Neural cell (in vitro differentiated cells): ENCODE measurements around the gene WNT6.

Experiments
- EP300 ChIP-seq: fragments of 450-650 bp; conservative IDR thresholded peaks from 2 replicates; pipeline ENCODE4 v1.6.1; 2014; ENCODE audit warnings: antibody characterized with exemption, mild to moderate bottlenecking, moderate library complexity; ENCODE audit not compliant: poor library complexity, severe bottlenecking
- EZH2 ChIP-seq: fragments of 200-600, 300-800 bp; shearing (Covaris generic), sonication (generic); IDR thresholded peaks from 2 replicates; pipeline ENCODE4 v1.6.1; 2014; ENCODE audit warnings: antibody characterized with exemption, low read length, borderline replicate concordance, mild to moderate bottlenecking; ENCODE audit not compliant: insufficient read depth, poor library complexity, severe bottlenecking
- RAD21 ChIP-seq: fragments of 450-650 bp; conservative IDR thresholded peaks from 2 replicates; pipeline ENCODE4 v1.6.1; 2014; ENCODE audit warnings: antibody characterized with exemption, mild to moderate bottlenecking, moderate library complexity
- SMC3 ChIP-seq: fragments of 450-650 bp; conservative IDR thresholded peaks from 2 replicates; pipeline ENCODE4 v1.6.1; 2014; ENCODE audit warnings: antibody characterized with exemption, mild to moderate bottlenecking, moderate library complexity; ENCODE audit not compliant: poor library complexity
- TF ChIP-seq, protein P1 (sequence below): fragments of 450-650 bp; IDR thresholded peaks from 2 replicates; pipeline ENCODE4 v1.5.1; 2014; ENCODE audit warnings: antibody characterized with exemption, mild to moderate bottlenecking, moderate library complexity; ENCODE audit not compliant: poor library complexity, severe bottlenecking
- TF ChIP-seq, protein P2 (sequence below): IDR thresholded peaks from 2 replicates; pipeline ENCODE4 v1.6.1; 2012; ENCODE audit warnings: borderline replicate concordance

DNA sequence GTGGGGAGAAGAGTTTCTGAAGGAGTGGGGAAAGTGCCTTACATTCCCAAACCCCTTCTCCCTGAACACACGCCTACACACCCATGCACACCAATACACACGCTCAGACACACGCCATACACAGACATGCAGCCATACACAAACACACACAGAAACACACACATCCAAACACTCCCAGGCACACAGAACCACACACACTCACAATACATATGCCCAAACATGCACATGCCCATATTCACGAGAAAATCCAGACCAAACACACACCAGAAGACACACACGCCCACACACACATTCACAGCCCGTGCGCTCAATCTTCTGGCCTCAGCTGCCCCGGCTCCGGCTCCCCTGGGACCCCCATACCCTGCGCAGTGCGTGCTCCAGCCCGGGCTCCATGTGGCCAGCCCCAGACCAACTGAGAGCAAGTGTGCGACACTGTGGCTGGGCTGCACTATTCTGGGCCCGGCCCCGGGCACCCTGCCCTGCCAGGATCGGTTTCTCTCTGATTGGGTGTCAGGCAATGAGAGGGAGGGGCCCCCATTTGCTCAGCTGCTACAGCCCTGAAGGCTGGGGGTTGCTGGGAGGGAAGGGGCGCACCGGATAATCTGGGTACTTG is 28.1 kb upstream of the WNT6 start, which contains the start of gene PRKAG3:
- no peak for TF ChIP-seq EZH2
- TF ChIP-seq, protein P1, sequence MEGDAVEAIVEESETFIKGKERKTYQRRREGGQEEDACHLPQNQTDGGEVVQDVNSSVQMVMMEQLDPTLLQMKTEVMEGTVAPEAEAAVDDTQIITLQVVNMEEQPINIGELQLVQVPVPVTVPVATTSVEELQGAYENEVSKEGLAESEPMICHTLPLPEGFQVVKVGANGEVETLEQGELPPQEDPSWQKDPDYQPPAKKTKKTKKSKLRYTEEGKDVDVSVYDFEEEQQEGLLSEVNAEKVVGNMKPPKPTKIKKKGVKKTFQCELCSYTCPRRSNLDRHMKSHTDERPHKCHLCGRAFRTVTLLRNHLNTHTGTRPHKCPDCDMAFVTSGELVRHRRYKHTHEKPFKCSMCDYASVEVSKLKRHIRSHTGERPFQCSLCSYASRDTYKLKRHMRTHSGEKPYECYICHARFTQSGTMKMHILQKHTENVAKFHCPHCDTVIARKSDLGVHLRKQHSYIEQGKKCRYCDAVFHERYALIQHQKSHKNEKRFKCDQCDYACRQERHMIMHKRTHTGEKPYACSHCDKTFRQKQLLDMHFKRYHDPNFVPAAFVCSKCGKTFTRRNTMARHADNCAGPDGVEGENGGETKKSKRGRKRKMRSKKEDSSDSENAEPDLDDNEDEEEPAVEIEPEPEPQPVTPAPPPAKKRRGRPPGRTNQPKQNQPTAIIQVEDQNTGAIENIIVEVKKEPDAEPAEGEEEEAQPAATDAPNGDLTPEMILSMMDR = no peak
- TF ChIP-seq, protein P2, sequence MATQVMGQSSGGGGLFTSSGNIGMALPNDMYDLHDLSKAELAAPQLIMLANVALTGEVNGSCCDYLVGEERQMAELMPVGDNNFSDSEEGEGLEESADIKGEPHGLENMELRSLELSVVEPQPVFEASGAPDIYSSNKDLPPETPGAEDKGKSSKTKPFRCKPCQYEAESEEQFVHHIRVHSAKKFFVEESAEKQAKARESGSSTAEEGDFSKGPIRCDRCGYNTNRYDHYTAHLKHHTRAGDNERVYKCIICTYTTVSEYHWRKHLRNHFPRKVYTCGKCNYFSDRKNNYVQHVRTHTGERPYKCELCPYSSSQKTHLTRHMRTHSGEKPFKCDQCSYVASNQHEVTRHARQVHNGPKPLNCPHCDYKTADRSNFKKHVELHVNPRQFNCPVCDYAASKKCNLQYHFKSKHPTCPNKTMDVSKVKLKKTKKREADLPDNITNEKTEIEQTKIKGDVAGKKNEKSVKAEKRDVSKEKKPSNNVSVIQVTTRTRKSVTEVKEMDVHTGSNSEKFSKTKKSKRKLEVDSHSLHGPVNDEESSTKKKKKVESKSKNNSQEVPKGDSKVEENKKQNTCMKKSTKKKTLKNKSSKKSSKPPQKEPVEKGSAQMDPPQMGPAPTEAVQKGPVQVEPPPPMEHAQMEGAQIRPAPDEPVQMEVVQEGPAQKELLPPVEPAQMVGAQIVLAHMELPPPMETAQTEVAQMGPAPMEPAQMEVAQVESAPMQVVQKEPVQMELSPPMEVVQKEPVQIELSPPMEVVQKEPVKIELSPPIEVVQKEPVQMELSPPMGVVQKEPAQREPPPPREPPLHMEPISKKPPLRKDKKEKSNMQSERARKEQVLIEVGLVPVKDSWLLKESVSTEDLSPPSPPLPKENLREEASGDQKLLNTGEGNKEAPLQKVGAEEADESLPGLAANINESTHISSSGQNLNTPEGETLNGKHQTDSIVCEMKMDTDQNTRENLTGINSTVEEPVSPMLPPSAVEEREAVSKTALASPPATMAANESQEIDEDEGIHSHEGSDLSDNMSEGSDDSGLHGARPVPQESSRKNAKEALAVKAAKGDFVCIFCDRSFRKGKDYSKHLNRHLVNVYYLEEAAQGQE = no peak
- TF ChIP-seq EP300 = no peak
- no peak for TF ChIP-seq SMC3
- no peak for TF ChIP-seq RAD21
